Neuronal stem cell (in vitro differentiated cells): ENCODE data around the gene GAMT.
"Not testable (repeated sequence)": the region's sequence is repeated elsewhere in the genome, so short reads cannot be mapped to it uniquely, and the experiment has no call there.

Source experiments
- DNase-seq: peaks from one replicate; pipeline ENCODE4 v3.0.0-alpha.2; 2013; ENCODE audit warnings: low spot score
- H2AFZ ChIP-seq: one replicate; pipeline ENCODE4 v1.6.1; 2013; ENCODE audit warnings: mild to moderate bottlenecking, low read length, inconsistent platforms
- H2AK5ac ChIP-seq: 2 replicates; pipeline ENCODE4 v1.6.1; 2013; ENCODE audit warnings: low read depth, mild to moderate bottlenecking, inconsistent platforms, low read length, moderate library complexity, mixed read lengths
- H2BK120ac ChIP-seq: 2 replicates; pipeline ENCODE4 v1.6.1; 2013; ENCODE audit warnings: low read depth, mild to moderate bottlenecking, inconsistent platforms, low read length, moderate library complexity, mixed read lengths
- H2BK12ac ChIP-seq: one replicate; pipeline ENCODE4 v1.6.1; 2013; ENCODE audit warnings: low read length, inconsistent platforms
- H2BK15ac ChIP-seq: 2 replicates; pipeline ENCODE4 v1.6.1; 2013; ENCODE audit warnings: mild to moderate bottlenecking, low read length, inconsistent platforms, mixed read lengths
- H2BK5ac ChIP-seq: one replicate; pipeline ENCODE4 v1.6.1; 2013; ENCODE audit warnings: inconsistent platforms, mild to moderate bottlenecking, low read length, moderate library complexity
- H3K14ac ChIP-seq: one replicate; pipeline ENCODE4 v1.6.1; 2013; ENCODE audit warnings: low read length, inconsistent platforms
- H3K18ac ChIP-seq: 2 replicates; pipeline ENCODE4 v1.6.1; 2013; ENCODE audit warnings: low read length, inconsistent platforms
- H3K23ac ChIP-seq: 2 replicates; pipeline ENCODE4 v1.6.1; 2013; ENCODE audit warnings: low read depth, mild to moderate bottlenecking, mixed read lengths, low read length, inconsistent platforms; ENCODE audit not compliant: poor library complexity
- H3K27ac ChIP-seq: replicated peaks from 3 replicates; pipeline ENCODE4 v1.5.1; 2013; ENCODE audit warnings: low read length, inconsistent platforms
- H3K27me3 ChIP-seq, 3 experiments: 2 replicates each; pipeline ENCODE4 v1.6.1; 2013; ENCODE audit warnings: low read length in 3 of 3, mild to moderate bottlenecking in 2 of 3, inconsistent platforms in 1 of 3, low read depth in 1 of 3, mixed read lengths in 1 of 3, moderate library complexity in 1 of 3; ENCODE audit not compliant: control insufficient read depth in 3 of 3, insufficient read depth in 3 of 3
- H3K36me3 ChIP-seq, 2 donors: replicated peaks in 1 of 2; 2 replicates each; pipeline ENCODE4 v1.6.1; 2013; ENCODE audit warnings: low read length in 2 of 2; ENCODE audit not compliant: control insufficient read depth in 2 of 2, insufficient read depth in 2 of 2
- H3K4ac ChIP-seq: 2 replicates; pipeline ENCODE4 v1.6.1; 2013; ENCODE audit warnings: inconsistent platforms, mild to moderate bottlenecking, low read length, moderate library complexity
- H3K4me1 ChIP-seq, 2 donors: 1 replicate in 1 of 2; 2 replicates in 1 of 2; pipeline ENCODE4 v1.6.1; 2013; ENCODE audit warnings: low read length in 2 of 2, low read depth in 1 of 2; ENCODE audit not compliant: control insufficient read depth in 2 of 2, insufficient read depth in 1 of 2
- H3K4me2 ChIP-seq: one replicate; pipeline ENCODE4 v1.6.1; 2013; ENCODE audit warnings: mild to moderate bottlenecking, low read length, inconsistent platforms; ENCODE audit not compliant: insufficient read depth, poor library complexity, severe bottlenecking
- H3K4me3 ChIP-seq, 2 donors: 2 replicates each; pipeline ENCODE4 v1.5.1; 2013; ENCODE audit warnings: low read length in 2 of 2, mild to moderate bottlenecking in 2 of 2, inconsistent platforms in 1 of 2, moderate library complexity in 1 of 2
- H3K79me1 ChIP-seq: one replicate; pipeline ENCODE4 v1.6.1; 2013; ENCODE audit warnings: low read depth, mild to moderate bottlenecking, inconsistent platforms, low read length, moderate library complexity
- H3K9ac ChIP-seq: one replicate; pipeline ENCODE4 v1.6.1; 2013; ENCODE audit warnings: mild to moderate bottlenecking, low read depth, low read length, inconsistent platforms; ENCODE audit not compliant: poor library complexity
- H3K9me3 ChIP-seq, 2 donors: replicated peaks in 1 of 2; 2 replicates each; pipeline versions ENCODE3 to v1.6.1; 2013; ENCODE audit warnings: low read length in 2 of 2, mild to moderate bottlenecking in 2 of 2, inconsistent platforms in 1 of 2, low read depth in 1 of 2, mixed read lengths in 1 of 2, moderate library complexity in 1 of 2; ENCODE audit not compliant: control insufficient read depth in 2 of 2, insufficient read depth in 1 of 2
- H4K8ac ChIP-seq: one replicate; pipeline ENCODE4 v1.6.1; 2013; ENCODE audit warnings: low read depth, mild to moderate bottlenecking, inconsistent platforms, low read length, moderate library complexity
- H4K91ac ChIP-seq: one replicate; pipeline ENCODE4 v1.6.1; 2013; ENCODE audit warnings: low read length, low read depth, mild to moderate bottlenecking, inconsistent platforms; ENCODE audit not compliant: poor library complexity
- WGBS, 2 donors: extraction: QIAGEN DNeasy Blood & Tissue Kit; methylation state at CpG; one replicate each; pipeline ENCODE4 v1.1.7; 2013; ENCODE audit warnings: missing lambda C conversion rate in 2 of 2, mixed read lengths in 1 of 2; ENCODE audit not compliant: insufficient read length in 2 of 2, insufficient replicate concordance in 1 of 2; ENCODE audit errors: extremely low coverage in 2 of 2; 5-methylcytosine and 5-hydroxymethylcytosine counted together

GAMT gene

GRCh38 chr19:1421218-1421957, 20.0 kb upstream of the GAMT start:
- H4K8ac ChIP-seq = no peak overlapping the region
- H2BK120ac ChIP-seq = no peak overlapping the region
- no peak for DNase-seq
- H3K18ac ChIP-seq = peak overlapping the region; percentile 8
- peaks cover 16 to 25% of the 10 kb centered on the region in 2 donors for H3K4me1 ChIP-seq
- peaks cover 40% of the 10 kb centered on the region for H3K79me1 ChIP-seq
- no peaks in the 10 kb centered on the region for H3K9me3 ChIP-seq
- no peak overlapping the region for H2AK5ac ChIP-seq
- no peak overlapping the region for H3K27ac ChIP-seq
- H2BK12ac ChIP-seq = no peak overlapping the region
- no peak overlapping the region for H3K4ac ChIP-seq
- H3K4me3 ChIP-seq = peak overlapping the region in 1 of 2 donors; percentile 26
- no peaks in the 10 kb centered on the region for H3K27me3 ChIP-seq
- H2BK5ac ChIP-seq = no peak overlapping the region
- H2AFZ ChIP-seq = no peak overlapping the region
- no peak overlapping the region for H2BK15ac ChIP-seq
- H4K91ac ChIP-seq = no peak overlapping the region
- H3K23ac ChIP-seq = peak overlapping the region; percentile 52
- peaks cover 48 to 89% of the 10 kb centered on the region in 2 donors for H3K36me3 ChIP-seq
- H3K14ac ChIP-seq = no peak overlapping the region
- H3K4me2 ChIP-seq = no peak overlapping the region
- H3K9ac ChIP-seq = no peak overlapping the region
- no CpG with 5 or more reads among the region's 37 CpGs for WGBS, 2 donors

GRCh38 chr19:1420590-1420989, 19.2 kb upstream of the GAMT start:
- DNase-seq = no peak
- H3K27me3 ChIP-seq = no peaks in the 10 kb centered on the region
- no peak overlapping the region for H4K91ac ChIP-seq
- no peak overlapping the region for H4K8ac ChIP-seq
- no peak overlapping the region for H3K27ac ChIP-seq
- peaks cover 48 to 86% of the 10 kb centered on the region in 2 donors for H3K36me3 ChIP-seq
- H3K4me2 ChIP-seq = no peak overlapping the region
- no peak overlapping the region for H3K9ac ChIP-seq
- no peak overlapping the region for H2BK120ac ChIP-seq
- no peak overlapping the region for H3K4me3 ChIP-seq
- no peak overlapping the region for H3K23ac ChIP-seq
- no peak overlapping the region for H2BK15ac ChIP-seq
- no peak overlapping the region for H2BK5ac ChIP-seq
- H3K9me3 ChIP-seq = no peaks in the 10 kb centered on the region
- no peak overlapping the region for H3K14ac ChIP-seq
- H3K4ac ChIP-seq = no peak overlapping the region
- H2AK5ac ChIP-seq = no peak overlapping the region
- no peak overlapping the region for H3K18ac ChIP-seq
- peaks cover 21 to 30% of the 10 kb centered on the region in 2 donors for H3K4me1 ChIP-seq
- H2BK12ac ChIP-seq = no peak overlapping the region
- H3K79me1 ChIP-seq = peaks cover 48% of the 10 kb centered on the region
- no CpG with 5 or more reads among the region's 15 CpGs for WGBS, 2 donors
- H2AFZ ChIP-seq = no peak overlapping the region

DNA sequence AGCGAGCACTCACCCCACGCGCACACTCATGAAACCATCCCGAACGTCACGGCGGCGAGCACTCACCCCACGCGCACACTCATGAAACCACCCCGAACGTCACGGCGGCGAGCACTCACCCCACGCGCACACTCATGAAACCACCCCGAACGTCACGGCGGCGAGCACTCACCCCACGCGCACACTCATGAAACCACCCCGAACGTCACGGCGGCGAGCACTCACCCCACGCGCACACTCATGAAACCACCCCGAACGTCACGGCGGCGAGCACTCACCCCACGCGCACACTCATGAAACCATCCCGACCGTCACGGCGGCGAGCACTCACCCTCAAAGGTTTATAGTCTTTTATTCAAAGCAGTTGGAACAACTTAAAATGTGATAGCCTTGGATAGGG, 18.7 kb upstream of the GAMT start:
- H2BK5ac ChIP-seq, H3K4me3 ChIP-seq, H4K8ac ChIP-seq, H3K14ac ChIP-seq, H3K18ac ChIP-seq, H3K23ac ChIP-seq, H2AFZ ChIP-seq, H3K27ac ChIP-seq, H3K9me3 ChIP-seq, H3K4me2 ChIP-seq, H4K91ac ChIP-seq, H3K4ac ChIP-seq, H2BK120ac ChIP-seq, H2BK12ac ChIP-seq, H2AK5ac ChIP-seq, H3K27me3 ChIP-seq, H3K9ac ChIP-seq, DNase-seq, H2BK15ac ChIP-seq: not testable (repeated sequence)
- Histone ChIP-seq H3K4me1 (peaks cover 22 to 30% of the 10 kb centered on the region in 2 donors), H3K79me1 (peaks cover 45% of the 10 kb centered on the region), H3K36me3 (peaks cover 46 to 81% of the 10 kb centered on the region in 2 donors)
- WGBS, 2 donors = no CpG with 5 or more reads among the region's 43 CpGs

DNA sequence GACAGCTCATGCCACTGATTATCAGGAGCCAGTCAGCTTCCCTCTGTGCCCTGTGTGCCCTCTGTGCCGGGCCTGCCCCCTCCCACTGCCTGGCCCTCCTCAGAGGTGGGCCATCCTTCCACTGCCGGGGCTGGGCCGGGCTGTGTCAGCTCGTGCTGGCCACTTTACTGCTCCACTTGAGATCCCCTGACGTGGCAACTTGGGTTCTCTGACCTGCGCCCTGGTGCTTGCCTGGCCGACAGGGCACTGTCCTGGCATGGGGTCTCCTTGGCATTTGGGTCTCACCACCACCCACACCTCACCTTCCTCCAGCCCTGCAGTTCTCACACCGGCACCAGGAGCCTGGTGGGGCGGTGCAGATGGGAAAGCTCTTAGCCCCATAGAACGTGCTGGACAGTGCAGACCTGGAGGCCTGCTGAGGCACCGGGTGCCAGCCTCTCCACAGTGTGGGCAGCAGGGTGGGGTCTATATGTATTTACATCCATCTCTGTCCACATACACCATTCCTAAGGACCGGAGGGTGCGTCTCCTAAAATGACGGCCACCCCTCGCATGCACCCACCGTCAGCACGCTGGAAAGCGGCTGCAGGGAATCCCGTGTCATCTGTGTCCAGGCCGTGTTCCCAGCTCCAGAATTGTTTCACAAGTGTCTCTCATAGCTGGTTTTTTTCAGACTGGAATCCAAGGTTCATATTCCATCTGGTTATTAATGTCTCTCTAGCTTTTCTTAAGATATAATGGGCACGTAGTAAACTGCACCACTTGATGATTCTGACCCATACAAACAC, 17.8 kb upstream of the GAMT start:
- no CpG with 5 or more reads among the region's 21 CpGs for WGBS, 2 donors

More for the DNA sequence above, 17.8 kb upstream of the GAMT start:
- Histone ChIP-seq H3K4ac (no peak overlapping the region), H3K9ac (no peak overlapping the region), H3K27me3 (no peaks in the 10 kb centered on the region), H3K14ac (no peak overlapping the region), H3K18ac (no peak overlapping the region), H4K91ac (no peak overlapping the region), H2BK5ac (no peak overlapping the region), H3K4me2 (no peak overlapping the region), H3K4me1 (peaks cover 21 to 25% of the 10 kb centered on the region in 2 donors), H3K4me3 (no peak overlapping the region), H3K23ac (peak overlapping the region; percentile 1), H2BK120ac (no peak overlapping the region), H3K36me3 (peaks cover 42 to 80% of the 10 kb centered on the region in 2 donors), H4K8ac (no peak overlapping the region), H2BK15ac (no peak overlapping the region), H3K79me1 (peaks cover 38% of the 10 kb centered on the region), H3K27ac (no peak overlapping the region), H3K9me3 (no peaks in the 10 kb centered on the region), H2AFZ (no peak overlapping the region), H2BK12ac (no peak overlapping the region), H2AK5ac (no peak overlapping the region)
- DNase-seq = no peak
